C4-2B (cell line): ENCODE data around the gene USP31.

Source experiments
- H3K27ac ChIP-seq: fragments of 450-650 bp; 2 replicates; pipeline ENCODE4 v1.5.1; 2017
- ZFX ChIP-seq: fragments of 450-650 bp; IDR thresholded peaks from 2 replicates; pipeline ENCODE4 v1.6.1; 2017
- TF ChIP-seq, protein P1 (sequence below): fragments of 450-650 bp; conservative IDR thresholded peaks from 2 replicates; pipeline ENCODE4 v1.5.1; 2017; ENCODE audit warnings: mild to moderate bottlenecking

Gene USP31

DNA sequence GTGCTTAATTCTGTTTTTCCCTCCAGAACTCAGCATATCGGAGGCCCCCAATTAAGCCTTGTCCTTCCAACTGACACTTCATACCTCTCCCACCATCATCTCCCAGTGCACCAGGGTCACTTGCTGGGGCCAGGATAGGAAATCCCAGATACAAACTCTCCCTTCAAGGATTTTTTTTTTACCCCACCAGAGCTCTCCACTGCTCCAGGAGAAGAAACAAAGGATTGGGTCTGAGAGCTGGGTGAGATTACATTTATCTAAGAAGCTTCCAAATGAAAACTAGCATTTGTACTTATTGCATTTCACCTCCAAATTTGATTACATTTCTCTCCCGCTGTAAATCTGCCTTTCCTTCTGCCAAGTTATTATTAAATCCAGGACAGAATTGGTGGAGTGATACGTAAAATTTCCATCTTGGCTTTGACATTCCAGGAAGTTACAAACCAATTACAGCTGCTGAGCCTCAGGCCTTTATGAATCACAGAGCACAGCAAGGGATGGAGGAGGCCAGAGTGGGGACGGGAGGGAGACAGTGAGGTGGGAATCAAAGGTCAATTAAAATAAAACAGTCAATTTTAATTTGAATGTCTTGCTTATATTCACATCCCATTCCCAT, 123.5 kb downstream of the USP31 start:
- H3K27ac ChIP-seq, result no peak overlapping the region
- TF ChIP-seq ZFX, result no peak
- TF ChIP-seq, protein P1, sequence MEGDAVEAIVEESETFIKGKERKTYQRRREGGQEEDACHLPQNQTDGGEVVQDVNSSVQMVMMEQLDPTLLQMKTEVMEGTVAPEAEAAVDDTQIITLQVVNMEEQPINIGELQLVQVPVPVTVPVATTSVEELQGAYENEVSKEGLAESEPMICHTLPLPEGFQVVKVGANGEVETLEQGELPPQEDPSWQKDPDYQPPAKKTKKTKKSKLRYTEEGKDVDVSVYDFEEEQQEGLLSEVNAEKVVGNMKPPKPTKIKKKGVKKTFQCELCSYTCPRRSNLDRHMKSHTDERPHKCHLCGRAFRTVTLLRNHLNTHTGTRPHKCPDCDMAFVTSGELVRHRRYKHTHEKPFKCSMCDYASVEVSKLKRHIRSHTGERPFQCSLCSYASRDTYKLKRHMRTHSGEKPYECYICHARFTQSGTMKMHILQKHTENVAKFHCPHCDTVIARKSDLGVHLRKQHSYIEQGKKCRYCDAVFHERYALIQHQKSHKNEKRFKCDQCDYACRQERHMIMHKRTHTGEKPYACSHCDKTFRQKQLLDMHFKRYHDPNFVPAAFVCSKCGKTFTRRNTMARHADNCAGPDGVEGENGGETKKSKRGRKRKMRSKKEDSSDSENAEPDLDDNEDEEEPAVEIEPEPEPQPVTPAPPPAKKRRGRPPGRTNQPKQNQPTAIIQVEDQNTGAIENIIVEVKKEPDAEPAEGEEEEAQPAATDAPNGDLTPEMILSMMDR, result no peak

DNA sequence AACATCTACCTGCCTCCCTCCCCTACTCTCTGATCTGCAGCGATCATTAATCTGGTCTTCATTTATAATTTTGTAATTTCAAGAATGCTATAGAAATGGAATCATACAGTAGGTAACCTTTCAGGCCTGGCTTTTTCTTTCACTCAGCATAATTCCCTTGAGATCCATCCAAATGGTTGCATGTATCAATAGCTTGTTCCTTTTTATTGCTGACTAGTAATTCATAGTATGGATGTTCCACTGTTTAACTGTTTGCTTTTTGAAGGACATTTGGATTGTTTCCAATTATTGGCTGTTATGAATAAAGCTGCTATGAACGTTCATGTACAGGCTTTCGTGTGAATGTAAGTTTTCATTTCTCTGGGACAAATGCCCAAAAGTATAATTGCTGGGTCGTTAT, 125.2 kb downstream of the USP31 start:
- TF ChIP-seq, protein P1, result no peak
- no peak for TF ChIP-seq ZFX

DNA sequence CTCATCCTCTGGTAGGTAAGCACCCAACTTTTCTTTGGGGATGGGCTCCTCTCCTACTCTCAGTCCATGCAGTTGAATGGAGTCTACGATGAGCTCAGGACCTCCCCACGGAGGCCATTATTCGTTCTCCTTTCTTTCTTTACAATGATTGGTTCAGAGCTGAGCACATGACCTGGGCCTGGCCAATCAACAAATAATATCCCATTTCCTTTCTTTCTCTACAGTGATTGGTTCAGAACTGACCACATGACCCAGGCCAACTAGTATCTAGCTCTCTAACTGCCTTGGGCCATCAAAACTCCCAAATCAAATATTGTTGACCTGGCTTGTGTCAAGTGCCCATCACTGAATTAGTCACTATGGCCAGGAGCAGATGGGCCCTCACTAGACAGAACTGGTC, 129.2 kb downstream of the USP31 start:
- H3K27ac ChIP-seq, result no peak overlapping the region
- no peak for TF ChIP-seq ZFX
- TF ChIP-seq, protein P1, result no peak

More for the DNA sequence above, 125.2 kb downstream of the USP31 start:
- no peak overlapping the region for H3K27ac ChIP-seq

DNA sequence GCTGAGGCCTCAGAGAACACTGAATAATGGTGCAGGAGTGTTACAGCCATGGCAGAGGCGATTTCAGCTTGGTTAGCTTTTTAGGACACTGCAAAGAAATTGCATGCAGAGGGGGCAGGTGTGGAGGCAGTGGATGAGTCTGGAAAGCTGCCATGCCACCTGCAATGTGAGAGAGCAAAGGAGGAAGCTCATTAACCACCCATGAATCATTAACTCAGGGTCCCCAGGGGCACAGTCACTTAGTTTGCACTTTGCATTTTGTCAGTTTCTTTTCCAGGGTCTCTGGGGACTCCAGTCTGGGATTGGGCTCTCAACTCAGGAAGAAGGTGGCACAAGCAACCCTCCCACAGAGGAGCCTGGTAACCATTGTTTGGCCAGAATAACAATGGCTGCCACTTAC, 132.9 kb downstream of the USP31 start:
- no peak overlapping the region for H3K27ac ChIP-seq
- TF ChIP-seq, protein P1, result no peak
- TF ChIP-seq ZFX, result no peak

DNA sequence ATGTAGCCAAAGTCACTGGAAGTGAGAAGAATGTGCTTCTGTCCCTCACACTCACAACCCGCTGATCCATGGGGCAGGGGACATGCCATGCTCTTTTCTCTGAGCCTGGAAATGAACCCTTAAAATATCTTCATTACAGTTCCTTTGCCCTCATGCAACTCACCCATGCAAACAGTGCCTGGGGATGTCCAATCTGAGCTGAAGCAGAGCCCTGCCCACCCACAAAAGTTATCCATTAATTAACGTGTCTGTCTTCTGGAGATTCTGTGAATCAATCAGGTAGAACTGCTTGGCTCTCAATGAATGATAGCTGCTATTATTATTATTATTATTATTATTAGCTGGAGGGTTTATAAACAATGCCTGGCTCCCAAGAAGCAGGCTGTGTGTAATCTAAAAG, 133.7 kb downstream of the USP31 start:
- TF ChIP-seq ZFX, result no peak
- TF ChIP-seq, protein P1, result no peak
- H3K27ac ChIP-seq, result no peak overlapping the region

DNA sequence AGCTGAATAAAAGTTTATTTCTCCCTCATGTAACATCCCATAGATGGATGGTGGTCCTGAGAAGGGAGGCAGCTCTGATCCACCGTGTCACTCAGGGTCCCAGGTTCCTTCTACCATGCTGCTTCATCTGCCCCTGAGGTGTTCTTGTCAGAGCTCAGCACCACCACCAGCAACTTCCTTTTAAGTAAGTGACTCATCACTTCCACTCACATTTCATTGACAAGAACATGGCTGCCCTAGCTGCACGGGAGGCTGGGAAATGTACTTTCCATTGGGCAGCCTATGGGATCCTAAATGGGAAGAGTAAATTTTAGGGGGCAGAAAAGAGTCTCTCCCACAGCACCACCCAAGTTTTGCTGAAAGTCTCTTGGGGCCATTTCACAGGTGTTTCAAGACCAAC, 134.7 kb downstream of the USP31 start:
- no peak overlapping the region for H3K27ac ChIP-seq
- TF ChIP-seq, protein P1, result no peak
- no peak for TF ChIP-seq ZFX
